Measurements from ENCODE around the gene ZFAND3. TPM values are rescaled to one million over a fixed set of nuclear protein-coding genes. Genes with fewer than 3 reads are reported as not detected.

ZFAND3 gene
- total and polyA plus RNA-seq, 7 donors = 48.5 to 166 (median 141) TPM

DNA sequence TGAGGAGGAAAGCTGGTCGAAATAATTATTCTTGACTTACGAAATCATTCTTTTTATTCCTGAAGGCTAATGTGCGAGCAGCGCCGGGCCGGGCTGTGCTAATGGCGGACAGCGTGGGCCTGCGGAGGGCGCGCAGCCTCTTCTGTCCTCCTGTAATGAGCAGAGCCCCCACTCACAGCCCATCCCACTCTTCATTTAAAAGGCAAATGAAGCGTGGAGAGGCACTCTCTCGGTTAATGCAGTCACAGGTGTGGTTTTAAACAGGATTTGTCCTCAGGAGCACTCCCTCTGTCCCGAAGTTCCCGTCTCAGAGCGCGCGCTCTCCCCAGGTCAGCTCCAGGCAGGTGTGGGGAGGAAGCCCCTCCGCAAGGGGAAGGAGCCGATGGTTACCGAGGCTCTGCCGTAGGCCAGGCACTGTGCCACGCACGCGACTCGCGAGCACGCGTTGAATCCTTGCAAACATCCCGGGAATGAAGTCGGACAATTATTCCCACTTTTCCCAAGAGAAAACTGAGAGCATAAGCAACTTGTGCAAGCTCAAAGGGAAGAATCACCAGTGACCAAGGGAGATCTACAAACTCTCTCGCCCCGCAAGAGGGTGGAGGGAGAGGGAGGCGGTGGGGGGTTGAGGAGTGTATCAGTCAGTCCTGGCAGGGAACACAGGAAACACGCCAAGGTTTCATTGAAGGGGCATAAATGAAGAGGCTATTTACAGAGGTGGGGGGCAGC lies 35.5 kb upstream of the ZFAND3 start:
- Histone ChIP-seq H3K9me3 (no peaks in the 10 kb centered on the region), H3K27me3 (ENCODE audit: insufficient read depth in 3 of 3, low read length in 2 of 3) (no peaks in the 10 kb centered on the region), H3K27ac (no peak overlapping the region), H3K4me3 (peak overlapping the region; percentile 73), H3K36me3 (ENCODE audit: insufficient read depth in 1 of 2, low read depth in 1 of 2) (no peaks in the 10 kb centered on the region), H3K4me1 (peaks cover 12% of the 10 kb centered on the region)
- ATAC-seq (peak in 3 of 4 donors; percentile 69 to 86 (median 72)), DNase-seq (peak; percentile 37 to 68)
- no peak for TF ChIP-seq CTCF (IDR thresholded peaks at IDR 0.05)
- intact Hi-C loops (cut with DNase I) = no loop called here
- 5 to 6% (median 6%) methylated on average over 35 of the region's 35 CpGs for WGBS, 3 donors

- TF ChIP-seq CTCF (IDR thresholded peaks at IDR 0.05) = no peak
- 39 to 43% (median 43%) methylated on average over 7 of the region's 7 CpGs for WGBS, 3 donors
- intact Hi-C loops (cut with DNase I) = no loop called here
- no peaks in the 10 kb centered on the region for H3K9me3 ChIP-seq
- DNase-seq = no peak
- H3K4me3 ChIP-seq = peak overlapping the region; percentile 73
- no peaks in the 10 kb centered on the region for H3K36me3 ChIP-seq (ENCODE audit: insufficient read depth in 1 of 2, low read depth in 1 of 2)
- peak in 2 of 4 donors; percentile 15 to 33 for ATAC-seq
- H3K27ac ChIP-seq = no peak overlapping the region
- H3K27me3 ChIP-seq (ENCODE audit: insufficient read depth in 3 of 3, low read length in 2 of 3) = no peaks in the 10 kb centered on the region
- H3K4me1 ChIP-seq = peaks cover 12% of the 10 kb centered on the region
These were observed 35.0 kb upstream of the ZFAND3 start for GRCh38 chr6:37784585-37784967.

- Histone ChIP-seq H3K4me1 (peaks cover 12% of the 10 kb centered on the region), H3K27ac (no peak overlapping the region), H3K27me3 (ENCODE audit: insufficient read depth in 3 of 3, low read length in 2 of 3) (no peaks in the 10 kb centered on the region), H3K4me3 (no peak overlapping the region), H3K9me3 (no peaks in the 10 kb centered on the region), H3K36me3 (ENCODE audit: insufficient read depth in 1 of 2, low read depth in 1 of 2) (no peaks in the 10 kb centered on the region)
- DNase-seq = no peak
- intact Hi-C loops (cut with DNase I) = loop anchor here in 1 of 2 donors (5.0 kb wide), 1 partner anchor 232 kb away; no protein-coding TSS in a partner anchor
- TF ChIP-seq CTCF (IDR thresholded peaks at IDR 0.05) = no peak
- no peak for ATAC-seq
- WGBS, 3 donors = 75 to 80% (median 79%) methylated on average over 13 of the region's 13 CpGs
These were observed 34.4 kb upstream of the ZFAND3 start for GRCh38 chr6:37785002-37785662.

DNA sequence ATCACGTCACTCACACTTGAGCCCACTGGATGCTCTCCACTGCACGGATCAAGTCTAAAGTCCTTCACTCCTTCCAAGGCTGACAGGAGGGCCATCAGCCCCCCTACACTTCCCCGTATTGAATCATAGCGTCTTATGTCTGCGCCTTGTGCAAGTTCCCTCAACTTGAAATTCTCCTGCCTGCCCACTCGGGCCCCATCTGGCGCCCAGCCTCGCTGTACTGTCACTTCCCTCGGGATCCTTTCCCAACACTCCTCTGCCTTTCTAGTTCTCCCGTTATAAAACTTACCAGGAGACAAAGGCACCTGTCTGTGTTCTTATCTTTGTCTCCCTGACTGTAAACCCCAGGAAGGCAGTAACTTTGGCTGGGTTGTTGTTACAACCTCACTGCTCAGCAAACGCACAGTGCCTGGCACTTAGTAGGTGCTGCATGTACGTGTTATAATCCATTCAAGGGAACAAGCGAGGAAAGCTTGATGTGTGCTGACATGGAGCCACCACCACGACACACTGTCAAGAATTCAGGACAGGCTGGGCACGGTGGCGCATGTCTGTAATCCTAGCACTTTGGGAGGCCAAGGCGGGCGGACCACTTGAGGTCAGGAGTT lies 33.8 kb upstream of the ZFAND3 start:
- peaks cover 14% of the 10 kb centered on the region for H3K4me1 ChIP-seq
- WGBS, 3 donors = 83 to 85% (median 83%) methylated on average over 17 to 18 of the region's 18 CpGs
- no peak overlapping the region for H3K4me3 ChIP-seq
- no peaks in the 10 kb centered on the region for H3K9me3 ChIP-seq
- no peaks in the 10 kb centered on the region for H3K36me3 ChIP-seq (ENCODE audit: insufficient read depth in 1 of 2, low read depth in 1 of 2)
- no peak overlapping the region for H3K27ac ChIP-seq
- intact Hi-C loops (cut with DNase I) = loop anchor here in 1 of 2 donors (5.0 kb wide), 1 partner anchor 232 kb away; no protein-coding TSS in a partner anchor
- H3K27me3 ChIP-seq (ENCODE audit: insufficient read depth in 3 of 3, low read length in 2 of 3) = no peaks in the 10 kb centered on the region
- TF ChIP-seq CTCF (IDR thresholded peaks at IDR 0.05) = no peak
- peak in 1 of 2 donors; percentile 19 for DNase-seq
- ATAC-seq = no peak
